SK-N-MC (cell line): Measurements from ENCODE around the gene DECR2.

ENCODE experiments used
- EZH2 ChIP-seq: fragments of 200-600 bp; sonication (generic); IDR thresholded peaks from one replicate; pipeline ENCODE4 v1.6.1; 2017; ENCODE audit warnings: antibody characterized with exemption
- POLR2AphosphoS5 ChIP-seq: IDR thresholded peaks from 2 replicates; pipeline ENCODE4 v1.6.1; 2012; ENCODE audit warnings: mild to moderate bottlenecking, low read depth, low read length, borderline replicate concordance

DNA sequence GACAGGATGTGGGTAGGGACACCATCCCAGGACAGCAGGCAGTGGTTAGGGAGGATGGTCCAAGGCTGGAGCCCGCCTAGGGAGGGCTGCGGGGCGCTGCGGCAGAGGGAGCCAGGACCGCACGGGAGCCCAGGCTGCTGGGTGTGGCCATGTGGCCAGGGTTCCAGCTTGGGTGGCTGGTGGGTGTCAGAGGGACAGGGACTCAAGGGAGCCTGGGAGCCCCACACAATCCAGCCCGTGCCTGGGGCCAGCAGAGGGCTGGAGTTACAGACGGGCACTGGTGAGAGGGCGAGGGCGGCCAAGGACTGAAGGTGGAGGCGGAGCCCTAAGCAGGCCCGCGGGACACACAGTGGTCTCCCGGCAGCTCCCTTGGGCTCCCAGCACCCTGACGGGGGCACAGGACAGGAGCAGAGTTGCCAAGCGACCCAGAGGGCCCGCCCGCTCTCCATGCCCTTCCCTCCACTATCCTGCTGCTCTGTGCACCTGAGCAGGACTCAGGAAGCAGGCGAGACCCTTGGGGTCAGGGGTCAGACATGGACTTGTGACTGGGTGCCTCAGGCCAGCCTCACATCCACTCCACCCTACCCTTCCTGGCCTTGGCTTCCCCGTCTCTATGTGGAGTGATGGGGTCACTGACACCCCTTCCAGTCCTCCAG lies 38.4 kb upstream of the DECR2 start:
- TF ChIP-seq POLR2AphosphoS5 (no peak), EZH2 (no peak)
